Measurements from ENCODE around the gene SLC4A1.

GRCh38 chr17:44216694-44217093, 51.2 kb downstream of the SLC4A1 start:
- TF ChIP-seq CTCF (IDR thresholded peaks at IDR 0.05; ENCODE audit: extremely low read depth in 1 of 2, insufficient read depth in 1 of 2, low read depth in 1 of 2, low read length in 2 of 2) (no peak), JUN (IDR thresholded peaks at IDR 0.05; ENCODE audit: borderline replicate concordance, insufficient read depth, insufficient read length, low read depth) (no peak), FOS (IDR thresholded peaks at IDR 0.05; ENCODE audit: borderline replicate concordance, insufficient read depth, low read length) (no peak), POLR2A (IDR thresholded peaks at IDR 0.05; ENCODE audit: low read depth, low read length) (no peak)
- TF ChIP-seq, protein P1, sequence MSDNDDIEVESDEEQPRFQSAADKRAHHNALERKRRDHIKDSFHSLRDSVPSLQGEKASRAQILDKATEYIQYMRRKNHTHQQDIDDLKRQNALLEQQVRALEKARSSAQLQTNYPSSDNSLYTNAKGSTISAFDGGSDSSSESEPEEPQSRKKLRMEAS (IDR thresholded peaks at IDR 0.05; ENCODE audit: insufficient read depth, insufficient read length): no peak

All from endothelial cell of umbilical vein (primary cell).